Erythroblast (primary cell): ENCODE measurements around the gene KCNT2.

Experiments
- GATA1 ChIP-seq: IDR thresholded peaks from 2 replicates; pipeline ENCODE4 v1.6.1; 2011; ENCODE audit warnings: low read depth, mild to moderate bottlenecking, control low read depth, low read length, moderate library complexity
- POLR2A ChIP-seq: IDR thresholded peaks from 2 replicates; pipeline ENCODE4 v1.6.1; 2011; ENCODE audit warnings: mild to moderate bottlenecking, low read length

DNA sequence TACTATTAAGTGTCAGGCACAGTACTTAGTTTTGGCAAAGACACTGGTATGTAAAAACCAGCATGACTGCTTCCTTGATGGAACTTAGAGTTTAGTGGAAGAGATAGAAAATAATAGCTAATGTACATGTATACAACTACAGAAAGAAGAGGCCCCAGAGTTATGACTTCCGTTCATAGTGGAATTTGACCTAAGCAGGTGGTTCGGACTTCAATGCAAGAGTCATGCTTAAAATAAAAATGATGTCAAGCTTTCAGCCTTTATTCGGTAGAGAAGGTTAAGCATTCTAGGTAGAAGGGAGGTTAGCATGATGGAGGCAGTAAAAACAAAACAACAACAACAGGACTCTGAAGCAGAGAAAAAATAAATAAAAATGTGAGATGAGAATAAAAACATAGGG, 165.9 kb downstream of the KCNT2 start:
- TF ChIP-seq POLR2A, result no peak
- no peak for TF ChIP-seq GATA1
